Dermis microvascular lymphatic vessel endothelial cell (primary cell): Measurements from ENCODE around the gene AFTPH. TPM values are rescaled to one million over a fixed set of nuclear protein-coding genes. Genes with fewer than 3 reads are reported as not detected.

Experiments
- DNase-seq, 2 donors: peaks; one replicate each; pipeline versions ENCODE4 v3.0.0 to v3.0.0-alpha.2; 2010; ENCODE audit warnings: low read depth in 2 of 2
- total RNA-seq: library from RNA; depleted of rRNA; stranded (reverse); fragments of >200 nt; gene quantifications from 2 replicates; pipeline ENCODE4 v1.2.1, GENCODE V29; 2014

AFTPH gene
- total RNA-seq, 1 donor from 2014 or later, result 29.0 TPM

DNA sequence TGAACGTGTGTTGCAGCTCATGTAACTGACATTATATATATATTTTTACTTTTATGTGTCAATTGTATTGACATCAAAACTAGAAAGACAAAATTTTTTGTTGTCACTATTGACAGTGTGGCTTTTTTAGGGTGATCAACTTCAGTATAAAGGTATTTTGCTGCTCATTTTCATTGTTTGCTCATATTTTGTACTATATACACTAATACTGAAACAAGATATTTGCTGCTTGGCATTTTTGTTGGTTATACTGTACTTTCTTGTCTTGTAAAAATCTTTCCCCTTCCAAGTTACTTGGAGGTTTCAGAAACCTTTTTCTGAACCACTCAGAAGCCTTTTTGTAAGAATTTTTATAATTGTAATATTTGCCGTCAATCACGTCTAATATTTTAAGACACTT is 16.5 kb downstream of the AFTPH start:
- no peak for DNase-seq

DNA sequence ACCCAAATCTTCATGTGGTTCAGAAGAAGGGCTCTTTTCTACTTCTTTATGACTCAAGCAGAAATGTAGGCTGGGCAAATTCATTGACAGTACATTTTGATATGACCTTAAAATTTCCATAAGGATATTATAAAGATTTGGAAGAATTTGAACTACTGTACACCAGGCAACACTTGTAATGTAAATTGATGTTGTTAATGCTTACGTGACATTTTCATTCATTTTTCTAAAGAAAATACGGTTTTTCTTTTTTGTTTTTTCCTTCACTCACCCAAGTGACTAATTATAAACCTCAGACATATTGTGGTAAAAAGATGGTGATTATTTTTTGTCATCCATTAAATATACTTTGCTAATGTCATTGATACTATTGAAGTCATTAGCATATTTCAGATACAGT is 17.4 kb downstream of the AFTPH start:
- no peak for DNase-seq

DNA sequence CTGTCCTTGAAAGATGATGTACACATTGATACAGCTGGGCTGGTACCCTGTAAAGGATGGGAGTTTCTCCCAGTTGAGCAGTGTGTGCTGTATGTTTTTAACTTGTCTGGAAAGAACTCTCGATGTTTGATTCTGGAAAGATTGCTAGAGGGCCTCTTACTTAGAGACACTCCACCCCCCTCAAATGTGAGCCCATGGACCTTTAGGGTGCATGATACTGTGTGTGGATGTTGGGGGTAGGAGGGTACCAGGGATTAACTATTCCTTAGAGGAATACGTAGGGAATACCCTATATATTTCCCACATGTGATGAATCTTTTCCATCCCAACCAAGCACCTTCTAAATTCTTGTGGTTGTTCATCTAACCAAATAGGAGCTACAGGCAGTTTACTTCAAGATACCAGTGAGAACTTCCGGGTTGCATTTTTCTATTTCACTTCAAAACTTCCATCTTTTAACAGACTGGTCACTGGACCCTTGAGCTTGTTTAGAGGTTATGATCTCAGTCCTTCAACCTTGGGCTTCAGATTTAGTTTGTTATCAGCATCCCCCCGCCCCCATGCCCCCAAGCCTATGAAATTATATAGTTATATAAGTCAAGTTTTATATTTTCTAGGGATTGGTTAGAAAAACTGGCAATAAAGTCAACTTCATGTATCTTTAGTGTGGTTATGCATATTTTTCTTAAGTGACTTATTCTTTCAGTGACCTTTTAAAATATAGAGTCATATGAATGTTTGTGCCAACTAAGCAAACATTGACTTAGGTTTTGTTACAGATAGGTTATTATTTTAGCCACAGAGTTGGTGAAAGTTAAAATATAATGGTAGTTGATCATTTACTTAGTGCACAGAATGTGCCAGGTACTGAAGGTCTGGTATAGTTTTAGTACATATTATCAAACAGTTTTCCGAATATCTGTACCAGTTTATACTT is 18.2 kb downstream of the AFTPH start:
- DNase-seq, result no peak

DNA sequence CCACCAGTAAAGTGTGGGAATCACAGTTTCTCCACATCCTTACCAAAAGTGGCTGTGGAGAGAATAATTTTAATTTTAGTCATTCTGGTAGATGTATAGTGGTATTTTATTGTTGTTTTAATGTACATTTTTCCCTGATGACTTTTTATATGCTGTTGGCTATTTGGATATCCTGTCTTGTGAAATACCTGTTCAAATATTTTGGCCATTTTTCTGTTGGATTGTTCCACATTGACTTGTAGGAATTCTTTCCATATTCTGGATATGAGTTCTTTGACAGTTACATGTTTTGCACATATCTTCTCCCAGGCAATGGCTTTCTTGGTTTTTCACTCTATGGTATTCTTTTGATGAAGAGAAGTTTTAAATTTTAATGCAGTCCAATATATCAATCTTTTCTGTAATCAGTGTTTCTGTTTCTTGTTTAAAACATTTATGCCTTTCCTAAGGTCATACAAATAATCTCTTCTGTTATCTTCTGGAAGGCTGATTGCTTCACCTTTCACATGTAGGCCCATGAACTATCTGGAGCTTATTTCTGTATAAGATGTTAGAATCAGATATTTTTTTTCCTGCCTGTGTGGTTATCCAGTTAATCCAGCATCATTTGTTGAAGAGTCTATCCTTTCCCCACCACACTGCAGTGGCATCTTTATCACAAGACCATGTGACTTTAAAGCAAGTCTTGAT is 19.0 kb downstream of the AFTPH start:
- no peak for DNase-seq

DNA sequence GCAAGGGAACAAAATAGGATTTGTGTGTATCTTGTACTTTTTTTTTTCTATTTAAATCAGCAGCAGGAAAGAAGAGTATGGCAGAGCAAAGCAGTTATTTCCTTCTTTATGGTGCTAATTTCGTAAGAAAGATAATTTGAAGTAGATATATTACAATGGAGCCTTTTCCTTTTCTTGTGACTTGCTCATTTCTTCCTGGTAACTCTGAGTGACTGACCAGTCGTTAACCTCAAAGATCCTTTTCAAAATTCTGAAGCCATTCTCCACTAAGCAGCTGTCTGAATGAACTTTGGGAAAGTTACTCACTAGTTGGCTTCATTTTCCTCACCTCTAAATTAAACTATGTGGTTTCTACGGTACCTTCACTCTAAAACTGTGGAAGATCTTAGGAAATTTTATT is 24.6 kb downstream of the AFTPH start:
- DNase-seq, result no peak

DNA sequence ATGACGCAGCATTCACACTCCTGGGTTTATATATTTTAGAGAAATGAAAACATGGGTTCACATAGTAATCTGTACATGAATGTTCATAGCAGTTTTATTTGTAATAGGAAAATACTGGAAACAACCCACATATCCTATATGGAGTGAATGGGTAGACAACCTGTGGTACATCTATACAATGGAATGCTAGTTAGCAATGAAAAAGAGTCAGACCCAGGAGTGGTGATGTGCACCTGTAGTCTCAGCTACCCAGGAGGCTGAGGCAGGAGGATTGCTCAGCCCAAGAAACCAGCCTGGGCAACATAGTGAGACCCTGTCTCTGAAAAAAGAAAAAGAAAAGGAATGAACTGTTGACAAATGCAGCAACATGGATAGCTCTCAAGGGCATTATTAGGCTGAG is 25.9 kb downstream of the AFTPH start:
- no peak for DNase-seq

DNA sequence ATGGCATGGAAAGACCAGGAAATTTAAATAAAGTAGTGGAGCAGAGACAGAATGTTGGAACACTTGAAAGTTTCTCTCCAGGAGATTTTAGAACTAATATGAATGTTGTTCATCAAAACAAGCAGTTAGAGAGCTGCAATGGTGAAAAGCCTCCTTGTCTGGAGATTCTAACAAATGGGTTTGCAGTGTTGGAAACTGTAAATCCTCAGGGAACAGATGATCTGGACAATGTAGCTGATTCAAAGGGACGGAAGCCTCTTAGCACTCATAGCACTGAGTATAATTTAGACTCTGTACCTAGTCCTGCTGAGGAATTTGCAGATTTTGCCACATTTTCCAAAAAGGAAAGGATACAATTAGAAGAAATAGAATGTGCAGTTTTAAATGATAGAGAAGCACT is 27.7 kb downstream of the AFTPH start:
- DNase-seq, result no peak

DNA sequence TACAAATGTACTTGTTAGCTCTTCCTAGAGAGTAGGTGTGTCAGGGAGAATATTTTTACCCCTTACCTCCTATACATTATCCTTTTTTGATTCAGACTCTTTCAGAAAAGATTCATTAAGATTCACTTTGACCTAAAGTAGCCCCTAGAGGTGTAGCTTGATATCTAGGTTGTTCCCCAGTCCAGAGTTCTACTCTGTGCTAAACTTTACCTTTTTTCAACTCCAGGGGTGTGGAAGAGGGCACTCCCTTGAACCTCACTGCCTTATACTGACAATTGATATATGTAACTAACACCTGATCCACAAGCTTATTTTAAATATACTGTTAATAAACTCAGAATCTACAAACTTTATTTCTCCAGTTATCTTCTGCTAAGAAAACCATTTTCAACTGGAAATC is 30.0 kb downstream of the AFTPH start:
- DNase-seq, result no peak

DNA sequence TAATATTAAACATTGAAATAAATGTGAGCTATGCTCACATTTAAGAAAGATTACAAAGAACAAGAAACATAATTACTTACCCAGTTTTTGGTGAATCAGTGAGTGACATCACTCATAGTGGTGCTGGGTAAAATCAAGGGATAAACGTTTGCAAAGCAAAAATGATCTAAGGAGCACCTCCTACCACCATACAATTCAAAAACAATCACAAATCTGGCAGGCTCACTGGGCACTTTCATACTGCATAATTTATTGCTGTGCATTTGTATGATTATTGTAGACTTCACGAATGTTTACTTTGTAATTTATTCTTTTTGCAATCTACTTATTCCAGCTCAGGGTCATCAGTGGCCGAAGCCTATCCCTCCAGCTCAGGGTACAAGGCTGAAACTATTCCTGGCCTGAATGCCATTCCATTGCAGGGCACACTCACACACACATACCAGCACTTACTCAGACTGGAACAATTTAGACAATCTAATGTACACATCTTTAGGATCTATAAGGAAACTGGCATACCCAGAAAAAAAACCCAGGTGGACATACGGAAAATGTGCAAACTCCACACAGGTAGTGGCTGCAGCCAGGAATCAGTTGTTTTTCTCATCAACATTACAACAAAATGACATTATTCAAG is 34.4 kb downstream of the AFTPH start:
- no peak for DNase-seq

DNA sequence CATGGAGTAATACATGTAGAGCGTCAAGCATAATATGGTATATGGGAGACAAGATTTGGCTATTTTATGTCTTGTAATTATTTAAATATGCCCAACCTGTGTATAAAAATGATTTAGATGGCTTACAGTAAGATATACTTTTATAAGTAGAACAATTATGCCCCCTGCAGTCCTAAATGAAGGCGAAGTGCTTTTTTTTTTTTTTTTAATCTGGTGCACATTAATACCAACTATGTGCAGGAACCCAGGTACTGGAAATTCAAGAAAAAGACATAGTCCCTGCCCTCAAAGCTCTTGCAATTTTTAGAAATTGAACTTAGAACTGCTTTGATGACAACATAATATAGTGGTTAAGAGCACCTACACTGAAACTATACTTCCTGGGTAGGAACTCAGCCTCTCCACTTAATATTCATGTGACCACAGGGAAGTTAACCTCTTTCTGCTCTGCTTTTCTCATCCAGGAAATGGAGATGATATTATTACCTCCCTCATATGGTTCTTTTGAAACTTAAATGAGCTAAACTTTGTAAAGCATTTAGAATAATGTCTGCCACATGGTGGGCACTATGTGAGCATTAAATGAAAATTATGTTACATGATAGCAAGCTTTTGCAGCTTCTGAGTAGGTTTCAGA is 38.1 kb downstream of the AFTPH start:
- peak; percentile 22 to 39 for DNase-seq

DNA sequence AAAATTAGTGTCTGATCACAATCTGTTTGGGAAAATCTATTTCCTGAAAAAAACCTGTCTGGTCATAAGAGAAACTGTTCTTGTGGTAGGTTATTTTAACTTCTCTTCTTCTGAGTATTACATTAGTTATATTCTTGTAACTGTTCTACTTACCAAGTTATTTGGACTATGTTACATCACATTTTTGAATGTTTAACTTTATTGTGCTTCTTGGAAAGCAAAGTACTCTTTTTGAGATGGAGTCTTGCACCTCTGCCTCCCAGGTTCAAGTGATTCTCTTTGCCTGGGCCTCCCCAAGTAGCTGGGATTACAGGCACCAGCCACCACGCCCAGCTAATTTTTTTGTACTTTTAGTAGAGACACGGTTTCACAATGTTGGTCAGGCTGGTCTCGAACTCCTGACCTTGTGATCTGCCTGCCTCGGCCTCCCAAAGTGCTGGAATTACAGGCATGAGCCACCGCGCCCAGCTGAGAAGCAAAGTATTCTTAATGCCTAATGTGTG is 39.4 kb downstream of the AFTPH start:
- no peak for DNase-seq

DNA sequence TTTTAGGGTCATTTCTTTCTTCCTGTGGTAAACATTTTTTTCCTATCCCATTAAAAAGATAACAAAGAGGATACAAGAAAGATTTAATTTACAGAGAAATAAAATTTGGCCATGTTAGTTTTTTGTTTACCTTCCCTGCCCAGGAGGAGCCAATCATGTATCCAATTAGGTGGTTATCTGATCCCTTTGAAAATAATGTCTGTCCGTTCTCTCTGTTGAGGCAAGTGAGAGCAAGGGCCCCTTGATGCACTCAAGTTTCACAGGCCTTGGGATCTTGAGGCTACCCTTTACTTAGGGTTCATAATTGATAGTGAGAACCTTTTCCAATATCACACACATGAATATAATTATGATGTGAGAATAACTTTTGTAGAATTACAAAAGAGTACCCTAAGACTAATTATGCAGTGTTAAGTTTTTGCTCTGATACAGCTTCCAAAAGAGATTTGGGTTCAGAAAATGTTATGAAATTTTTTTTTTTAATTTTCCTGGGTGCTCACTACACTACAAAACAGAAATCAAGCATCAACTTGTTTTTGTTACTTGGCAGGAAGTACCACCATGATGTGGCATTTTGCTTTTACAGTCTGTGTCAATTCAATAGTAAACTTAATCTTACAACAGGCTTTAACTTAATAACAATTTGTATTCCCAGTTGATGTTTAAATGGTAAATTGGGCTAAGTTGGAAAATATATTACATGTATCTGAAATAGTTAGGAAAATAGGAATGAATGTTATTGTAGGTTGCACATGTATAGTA is 42.0 kb downstream of the AFTPH start:
- no peak for DNase-seq

DNA sequence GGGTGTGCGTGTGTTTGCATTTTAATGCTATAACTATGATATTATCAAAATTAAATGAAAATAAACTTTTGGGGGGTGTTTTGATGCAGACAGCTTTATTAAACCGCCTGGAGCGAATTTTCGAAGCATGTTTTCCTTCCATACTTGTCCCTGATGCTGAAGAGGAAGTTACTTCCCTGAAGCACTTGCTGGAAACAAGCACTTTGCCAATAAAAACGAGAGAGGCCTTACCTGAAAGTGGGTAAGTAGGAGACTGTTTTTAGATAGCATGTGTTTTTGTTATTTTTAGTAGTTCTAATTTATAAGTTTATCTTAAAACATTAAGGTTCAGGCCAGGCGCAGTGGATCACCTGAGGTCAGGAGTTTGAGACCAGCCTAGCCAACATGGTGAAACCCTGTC is 43.3 kb downstream of the AFTPH start:
- no peak for DNase-seq

DNA sequence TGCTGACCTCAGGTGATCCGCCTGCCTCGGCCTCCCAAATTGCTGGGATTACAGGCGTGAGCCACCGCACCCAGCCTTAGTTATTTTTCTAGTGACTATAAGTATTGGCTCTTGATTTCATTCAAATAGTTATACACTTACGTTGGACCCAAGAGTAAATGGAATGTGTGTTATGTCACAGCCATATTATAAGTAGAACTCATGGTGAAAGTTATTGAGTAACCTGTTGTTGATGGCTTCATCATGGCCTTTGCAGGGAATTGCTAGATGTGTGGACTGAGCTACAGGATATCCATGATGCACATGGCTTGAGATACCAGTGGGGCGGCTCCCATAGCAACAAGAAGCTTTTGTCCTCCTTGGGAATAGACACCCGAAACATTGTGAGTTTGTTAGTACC is 44.7 kb downstream of the AFTPH start:
- no peak for DNase-seq

DNA sequence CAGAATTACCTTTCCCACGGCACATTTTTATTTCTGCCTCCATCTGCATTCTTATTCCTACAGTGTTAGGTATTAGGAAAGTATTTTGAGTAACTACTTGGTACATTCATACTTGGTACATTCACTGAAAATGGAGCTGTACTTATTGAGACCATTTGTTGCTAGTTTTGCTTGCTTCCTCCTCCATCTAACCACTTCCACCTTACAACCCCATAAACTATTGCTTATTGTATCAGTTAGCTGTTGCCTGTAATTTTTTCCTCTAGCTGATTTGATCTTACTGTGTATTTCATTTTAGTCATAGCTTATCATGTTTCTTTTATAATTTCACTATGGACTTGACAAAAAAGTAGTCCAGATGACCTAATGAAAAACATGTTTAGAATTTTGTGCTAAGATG is 50.7 kb downstream of the AFTPH start:
- no peak for DNase-seq

DNA sequence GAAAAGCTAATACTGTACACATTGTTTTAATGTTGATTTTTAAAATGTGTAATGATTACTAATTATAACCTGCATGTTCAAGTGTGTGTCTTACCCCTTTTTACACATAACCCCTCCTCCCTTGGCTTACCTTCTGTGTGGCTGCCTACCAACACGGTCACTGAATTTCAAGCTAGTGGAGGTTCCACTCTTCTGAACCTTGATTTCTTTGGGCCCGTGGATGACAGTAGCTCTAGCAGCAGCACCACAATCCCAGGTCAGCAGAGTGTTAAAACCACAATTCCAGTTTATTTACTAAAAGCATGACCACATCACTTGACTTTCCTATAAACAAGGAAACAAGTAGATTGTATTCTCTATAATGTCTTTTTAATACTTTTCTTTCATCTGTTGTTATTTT is 56.9 kb downstream of the AFTPH start:
- no peak for DNase-seq

DNA sequence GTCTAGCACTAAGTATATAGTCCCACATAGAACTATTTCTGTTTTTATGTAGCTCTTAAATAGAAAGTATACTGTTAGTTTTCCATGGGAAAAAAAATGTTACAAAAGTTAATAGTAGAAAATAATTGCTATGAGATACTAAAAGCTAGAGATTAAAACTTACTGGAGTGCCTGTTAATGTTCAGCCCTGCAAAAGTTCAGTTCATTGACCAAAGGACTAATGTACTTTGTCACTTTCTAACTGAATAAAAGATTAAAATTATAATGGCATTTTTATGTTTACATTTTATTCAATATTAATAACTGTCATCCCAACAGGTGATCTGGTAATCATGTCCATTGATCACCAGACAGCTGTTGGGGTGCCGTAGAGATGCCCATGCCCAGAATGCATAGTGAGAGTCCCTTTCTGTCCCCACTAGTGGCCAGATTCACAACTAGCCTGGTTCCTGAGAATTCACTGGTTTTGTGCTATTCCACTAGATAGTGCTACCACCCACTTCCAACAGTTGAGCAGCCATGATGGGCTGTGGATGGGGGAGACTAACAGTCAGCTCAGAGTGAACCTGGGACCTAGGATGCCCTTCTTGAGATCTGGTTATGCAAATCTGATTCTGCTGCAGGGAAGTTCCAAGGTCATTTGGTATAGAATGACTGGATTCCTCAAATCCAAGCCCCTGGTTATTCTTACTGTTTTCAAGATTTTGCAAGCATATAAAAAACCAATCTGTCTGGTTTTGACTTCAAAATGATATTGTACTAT is 57.8 kb downstream of the AFTPH start:
- DNase-seq, result no peak

DNA sequence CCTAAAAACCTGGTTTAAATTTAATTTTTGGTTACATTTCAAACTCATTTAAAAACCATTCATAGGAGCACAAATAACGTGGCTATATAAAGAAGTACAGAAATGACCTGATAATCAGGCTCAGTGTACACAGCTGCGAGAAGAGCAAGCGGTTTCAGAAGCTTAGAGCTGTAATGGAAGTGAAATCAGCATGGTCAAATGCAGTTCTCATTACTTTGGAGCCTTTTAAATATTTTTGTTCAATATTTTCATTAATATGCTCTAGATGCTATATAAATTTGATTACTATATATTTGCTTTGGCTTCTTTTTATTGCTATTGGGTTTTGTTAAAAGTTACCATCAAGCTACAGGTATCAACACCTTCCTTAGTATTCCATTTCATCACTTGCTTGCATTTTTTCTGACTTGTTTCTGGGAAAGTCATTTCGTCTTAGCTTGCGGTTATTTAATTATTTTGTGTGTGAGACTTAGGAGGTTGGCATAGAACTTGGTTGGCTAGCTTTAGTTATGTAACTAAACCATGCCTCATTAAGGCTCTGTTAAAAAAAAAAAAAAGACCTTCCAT is 58.7 kb downstream of the AFTPH start:
- no peak for DNase-seq

DNA sequence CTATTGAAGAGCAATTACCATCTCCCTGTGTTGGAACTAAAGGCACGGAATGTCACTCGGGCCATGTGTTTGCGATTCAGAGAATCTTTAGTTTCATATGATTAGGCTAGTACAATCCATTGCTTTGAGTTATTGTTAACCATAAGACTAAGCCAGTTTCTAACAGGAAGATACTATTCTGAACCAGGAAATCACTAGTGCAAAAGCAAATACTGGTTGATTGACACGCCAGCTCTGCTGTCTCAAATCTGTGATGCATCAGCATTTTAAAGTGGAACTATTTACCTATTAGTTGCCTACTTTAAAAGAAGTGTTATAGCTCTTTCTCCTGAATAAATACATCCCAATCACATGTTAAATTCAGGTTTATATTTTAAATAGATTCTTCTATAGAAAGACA is 61.9 kb downstream of the AFTPH start:
- DNase-seq, result peak in 1 of 2 donors; percentile 44
